K562 (cell line): ENCODE data around the gene LRRC4B. TPM values are rescaled to one million over a fixed set of nuclear protein-coding genes. Genes with fewer than 3 reads are reported as not detected.

Experiments used
- SMAD1 ChIP-seq: fragments of 150-350 bp; IDR thresholded peaks from 2 replicates; pipeline ENCODE4 v1.6.1; 2014; ENCODE audit warnings: low read length, low read depth; ENCODE audit not compliant: partially characterized antibody
- ZNF239 ChIP-seq: fragments of 250-450 bp; sonication (Bioruptor Pico); IDR thresholded peaks from 2 replicates; pipeline ENCODE4 v1.4.0; 2020; ENCODE audit warnings: mild to moderate bottlenecking
- ZNF592 ChIP-seq: fragments of 450-650 bp; IDR thresholded peaks from 2 replicates; pipeline ENCODE4 v1.6.1; 2017; ENCODE audit warnings: antibody characterized with exemption, mild to moderate bottlenecking
- polyA plus RNA-seq, 8 experiments: library from polyadenylated mRNA; depleted of rRNA in 4 of 8; stranded (reverse) in 5 of 8; unstranded in 3 of 8; fragments of >200 nt; fragmentation: Nextera tagmentation in 2 of 8; fragmentation: Illumina TruSeq in 1 of 8; extraction: Ambion mirVana in 2 of 8; extraction: Trizol in 1 of 8; gene quantifications; 2 replicates each; pipeline versions ENCODE4 v1.2.1 to v1.2.3, GENCODE V29; 2011 to 2014; ENCODE audit warnings: inconsistent platforms in 1 of 8, missing spikeins in 1 of 8
- total RNA-seq, 7 experiments: library from RNA; depleted of rRNA in 6 of 7; stranded (reverse); fragments of >200 nt in 6 of 7; fragmentation: Illumina TruSeq in 2 of 7; extraction: Trizol in 2 of 7; gene quantifications; 2 replicates each; pipeline versions ENCODE4 v1.2.1 to v1.2.3, GENCODE V29; 2011 to 2021; ENCODE audit warnings: low replicate concordance in 1 of 7
- TF ChIP-seq, protein P1 (sequence below): fragments of 250-450 bp; sonication (Bioruptor Pico); IDR thresholded peaks from 2 replicates; pipeline ENCODE4 v1.5.0; 2021
- TF ChIP-seq, protein P2 (sequence below): fragments of 450-650 bp; formaldehyde crosslinking; IDR thresholded peaks from 2 replicates; pipeline ENCODE4 v1.4.0; 2022; ENCODE audit warnings: missing genetic modification characterization

Gene LRRC4B
- total and polyA plus RNA-seq, 9 of the 15 experiments (the other 6 are each of a cell fraction or from before 2014, with no cell fraction given) = 0.18 to 9.6 (median 2.9) TPM; not detected in 2

- TF ChIP-seq, protein P1, sequence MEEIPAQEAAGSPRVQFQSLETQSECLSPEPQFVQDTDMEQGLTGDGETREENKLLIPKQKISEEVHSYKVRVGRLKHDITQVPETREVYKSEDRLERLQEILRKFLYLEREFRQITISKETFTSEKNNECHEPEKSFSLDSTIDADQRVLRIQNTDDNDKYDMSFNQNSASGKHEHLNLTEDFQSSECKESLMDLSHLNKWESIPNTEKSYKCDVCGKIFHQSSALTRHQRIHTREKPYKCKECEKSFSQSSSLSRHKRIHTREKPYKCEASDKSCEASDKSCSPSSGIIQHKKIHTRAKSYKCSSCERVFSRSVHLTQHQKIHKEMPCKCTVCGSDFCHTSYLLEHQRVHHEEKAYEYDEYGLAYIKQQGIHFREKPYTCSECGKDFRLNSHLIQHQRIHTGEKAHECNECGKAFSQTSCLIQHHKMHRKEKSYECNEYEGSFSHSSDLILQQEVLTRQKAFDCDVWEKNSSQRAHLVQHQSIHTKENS (CRISPR knock-in tag) = no peak
- no peak for TF ChIP-seq SMAD1
- TF ChIP-seq ZNF239 (CRISPR knock-in tag) = no peak
- no peak for TF ChIP-seq ZNF592
- TF ChIP-seq, protein P2, sequence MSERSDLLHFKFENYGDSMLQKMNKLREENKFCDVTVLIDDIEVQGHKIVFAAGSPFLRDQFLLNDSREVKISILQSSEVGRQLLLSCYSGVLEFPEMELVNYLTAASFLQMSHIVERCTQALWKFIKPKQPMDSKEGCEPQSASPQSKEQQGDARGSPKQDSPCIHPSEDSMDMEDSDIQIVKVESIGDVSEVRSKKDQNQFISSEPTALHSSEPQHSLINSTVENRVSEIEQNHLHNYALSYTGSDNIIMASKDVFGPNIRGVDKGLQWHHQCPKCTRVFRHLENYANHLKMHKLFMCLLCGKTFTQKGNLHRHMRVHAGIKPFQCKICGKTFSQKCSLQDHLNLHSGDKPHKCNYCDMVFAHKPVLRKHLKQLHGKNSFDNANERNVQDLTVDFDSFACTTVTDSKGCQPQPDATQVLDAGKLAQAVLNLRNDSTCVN = no peak
Observed at GRCh38 chr19:50489461-50490011, 78.7 kb downstream of the LRRC4B start (continued).
